Endometrium (tissue), 2 donors: ENCODE data around the gene PIAS4.

ENCODE experiments used
- FAIRE-seq: peaks from 2 replicates; lab custom pipeline; 2012; peaks lifted over from hg19 to GRCh38; lab: Jason Lieb, UNC
- donor health status: control.
- donor health status: control.

Gene PIAS4

DNA sequence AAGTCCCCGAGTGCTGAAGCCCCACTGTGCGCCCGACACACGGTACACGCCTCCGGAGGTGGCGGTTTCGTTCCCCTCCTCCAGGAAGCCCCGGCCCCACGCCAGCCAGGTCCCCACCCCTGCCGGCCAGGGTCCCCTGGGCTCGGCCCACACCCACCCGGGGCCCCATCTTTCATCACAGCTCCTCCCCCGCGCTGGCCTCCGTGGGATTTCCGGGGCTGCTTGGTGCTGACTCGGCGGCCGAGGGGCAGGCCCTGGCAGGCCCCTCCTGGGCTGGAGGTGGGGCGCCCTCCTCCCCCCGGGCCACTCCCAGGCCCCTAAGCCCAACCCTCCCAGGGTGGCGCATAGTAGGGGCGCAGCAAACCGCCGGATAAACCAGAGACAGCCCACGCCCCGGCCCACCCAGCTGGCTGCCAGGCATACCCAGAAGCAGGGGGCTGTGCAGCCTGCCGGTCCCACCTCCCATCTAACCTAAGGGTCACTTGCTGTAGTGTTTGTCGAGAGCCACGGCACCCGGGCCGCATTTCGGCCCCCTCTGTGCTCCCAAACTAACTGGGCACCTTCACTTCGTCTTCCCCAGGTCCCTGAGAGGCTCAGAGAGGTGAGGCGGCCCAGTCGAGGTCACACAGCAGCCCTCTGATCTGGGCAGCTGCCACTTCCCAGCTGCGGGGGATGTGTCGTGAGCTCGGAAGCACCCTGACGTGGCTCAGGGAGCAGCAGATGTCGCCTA lies 52.5 kb downstream of the PIAS4 start:
- no peak for FAIRE-seq

DNA sequence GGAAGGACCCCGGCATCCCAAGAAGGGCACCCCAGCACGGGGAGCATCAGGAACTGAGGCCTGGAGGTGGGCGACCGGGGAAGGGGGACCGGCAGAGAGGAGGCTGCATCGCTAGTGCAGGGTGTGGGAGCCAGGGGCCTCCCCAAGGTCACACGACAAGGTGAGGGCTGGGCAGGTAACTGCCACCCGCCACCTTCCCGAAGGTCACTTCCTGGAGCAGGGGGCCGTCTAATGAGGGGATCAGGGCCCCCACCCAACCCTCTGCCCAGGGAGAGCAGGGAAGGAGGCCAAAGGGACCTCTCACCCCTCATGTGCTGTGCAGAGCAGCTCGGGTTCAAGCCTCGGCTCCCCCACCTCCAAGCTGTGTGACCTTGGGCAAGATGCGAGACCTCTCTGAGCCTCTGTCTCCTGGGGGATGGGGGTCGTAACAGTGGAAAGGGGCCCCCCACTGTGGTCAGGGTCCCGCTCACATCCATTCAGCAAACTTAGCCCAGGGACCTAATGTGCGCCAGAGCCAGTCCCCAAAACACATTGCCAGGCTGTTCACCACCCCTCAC lies 53.2 kb downstream of the PIAS4 start:
- FAIRE-seq: no peak

DNA sequence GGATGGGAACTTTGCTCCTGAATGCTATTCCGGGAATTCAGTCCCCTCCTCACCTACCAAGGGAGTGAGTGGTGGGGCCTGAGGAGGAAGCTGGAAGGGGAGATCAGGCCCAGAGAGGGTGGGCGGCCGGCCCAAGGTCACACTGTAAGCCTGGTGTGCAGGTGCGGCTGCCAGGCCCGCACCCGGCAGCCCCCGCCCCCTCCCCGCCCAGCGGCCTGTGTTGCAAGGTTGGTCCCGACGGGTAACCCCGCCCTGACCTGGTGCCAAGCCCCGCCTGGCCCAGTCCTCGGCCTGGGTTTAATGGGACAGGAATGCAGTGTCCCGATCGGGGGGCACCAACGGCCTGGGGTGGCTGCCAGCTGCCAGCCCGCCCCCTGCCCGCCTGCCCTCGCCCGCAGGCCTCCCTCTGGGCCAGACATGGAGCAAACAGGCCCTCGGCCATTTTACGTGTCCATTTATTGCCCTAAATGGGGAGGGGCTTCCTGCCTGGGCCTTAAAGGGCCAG lies 53.7 kb downstream of the PIAS4 start:
- FAIRE-seq: no peak

DNA sequence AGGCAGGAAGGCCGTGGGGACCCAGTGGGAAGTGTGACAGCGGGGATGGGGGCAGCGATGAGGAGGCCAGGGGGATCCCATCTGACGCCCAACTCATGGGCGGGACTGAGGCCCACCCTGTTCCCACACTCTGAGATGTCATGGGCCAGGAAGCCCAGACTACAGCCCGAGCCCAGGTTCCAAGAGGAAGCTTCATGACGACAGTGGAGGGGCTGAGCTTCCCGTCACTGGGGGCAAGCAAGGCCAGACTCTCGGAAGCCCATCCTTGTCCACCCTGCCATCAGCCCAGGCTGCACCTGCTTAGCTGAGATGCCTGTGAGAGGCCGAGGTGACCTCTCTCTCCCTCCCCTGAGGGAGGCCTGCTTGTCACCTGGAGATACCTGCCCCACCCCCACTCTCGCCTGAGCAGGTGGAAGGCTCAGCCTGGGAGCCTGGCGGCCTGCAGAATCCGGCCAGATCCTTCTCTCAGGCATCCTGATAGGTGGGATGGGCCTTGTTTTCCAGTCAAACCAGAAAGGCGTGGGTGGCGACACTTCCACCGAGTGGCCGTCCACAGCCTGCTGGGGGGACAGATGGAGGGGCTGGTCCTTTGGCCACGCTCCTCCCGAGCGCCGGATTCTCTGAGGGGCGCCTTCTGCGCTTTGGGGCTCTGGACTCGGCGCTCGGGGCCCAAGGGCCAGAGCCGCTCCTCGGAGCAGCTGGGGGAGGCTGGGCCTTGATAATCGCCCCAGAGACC lies 54.3 kb downstream of the PIAS4 start:
- FAIRE-seq: no peak

DNA sequence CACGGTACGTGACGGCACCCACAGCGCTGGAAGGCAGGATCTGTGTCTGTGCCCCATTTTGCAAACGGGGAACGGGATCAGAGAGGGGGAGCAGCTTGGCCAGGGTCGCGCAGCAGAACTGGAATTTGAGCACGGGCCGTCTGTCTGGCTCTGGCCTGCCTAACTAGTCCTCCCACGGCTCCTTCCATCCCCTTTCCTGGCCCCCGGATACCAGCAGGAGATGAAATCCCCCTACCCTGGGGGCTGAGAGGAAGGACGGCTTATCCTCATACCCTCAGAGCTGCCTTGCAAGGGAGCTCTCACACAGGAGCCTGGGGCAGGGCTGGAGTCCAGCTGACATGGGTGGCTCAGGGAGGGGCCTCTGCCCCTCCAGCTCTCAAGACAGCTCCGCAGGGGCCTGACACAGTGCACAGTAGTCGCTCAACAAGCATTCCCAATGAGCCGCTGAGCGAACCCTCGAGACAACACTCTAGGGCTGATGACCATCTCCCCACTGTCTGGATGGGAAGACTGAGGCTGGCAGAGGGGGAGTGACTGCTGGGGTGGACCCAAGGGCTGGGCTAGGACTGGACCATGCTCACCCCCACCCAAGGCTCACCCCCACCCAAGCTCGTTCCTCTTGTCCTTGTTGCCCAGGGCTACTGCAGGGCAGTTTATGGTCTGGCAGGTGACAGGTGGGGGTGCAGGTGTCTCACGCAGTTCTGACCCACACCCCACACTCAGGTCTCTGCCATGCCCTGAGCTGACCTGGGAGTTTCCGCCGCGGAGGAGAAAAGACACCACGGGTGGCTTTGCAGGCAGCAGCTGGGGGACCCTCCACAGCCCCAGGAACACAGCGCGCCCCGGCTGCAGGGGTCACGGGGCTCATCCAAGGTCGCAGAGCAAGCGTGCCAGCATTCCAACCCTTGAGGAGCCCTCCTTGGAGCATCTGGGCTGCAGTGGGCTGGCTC lies 55.2 kb downstream of the PIAS4 start:
- no peak for FAIRE-seq

DNA sequence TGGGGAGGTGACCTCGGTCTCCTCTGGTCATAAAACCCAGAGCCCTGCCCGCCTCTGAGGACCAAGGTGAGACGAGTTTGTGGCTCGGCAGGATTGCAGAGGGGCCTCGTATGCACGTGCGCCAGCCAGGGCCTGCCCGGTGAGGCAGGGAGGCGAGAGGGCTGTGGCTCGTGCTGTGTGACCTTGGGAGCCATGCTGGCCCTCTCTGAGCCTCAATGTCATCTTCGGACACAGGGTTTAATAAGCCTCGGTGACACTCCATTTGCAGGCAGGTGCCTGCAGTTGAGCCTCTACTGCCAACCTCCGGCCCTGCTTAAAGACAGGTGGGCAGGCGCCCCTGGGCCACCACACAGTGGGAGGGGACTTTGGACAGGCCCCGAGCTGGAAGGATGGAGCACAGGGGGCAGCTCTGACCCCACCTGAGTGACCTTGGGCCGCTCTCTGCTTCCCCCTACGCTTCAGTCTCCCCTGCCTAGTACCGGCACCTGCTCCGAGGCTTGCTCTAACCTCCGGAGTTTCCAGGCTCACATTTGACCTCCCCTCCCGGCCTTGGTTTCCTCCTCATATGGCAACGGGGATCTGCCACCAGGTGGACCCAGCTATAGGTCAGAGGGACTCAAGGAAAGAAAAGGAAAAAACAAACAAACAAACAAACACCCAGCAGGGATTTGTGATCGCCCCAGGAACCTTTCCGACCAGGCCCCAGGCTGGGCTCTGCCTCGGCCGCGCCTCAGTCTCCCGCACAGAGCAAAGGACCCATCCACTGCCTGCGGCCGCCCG lies 56.0 kb downstream of the PIAS4 start:
- no peak for FAIRE-seq

DNA sequence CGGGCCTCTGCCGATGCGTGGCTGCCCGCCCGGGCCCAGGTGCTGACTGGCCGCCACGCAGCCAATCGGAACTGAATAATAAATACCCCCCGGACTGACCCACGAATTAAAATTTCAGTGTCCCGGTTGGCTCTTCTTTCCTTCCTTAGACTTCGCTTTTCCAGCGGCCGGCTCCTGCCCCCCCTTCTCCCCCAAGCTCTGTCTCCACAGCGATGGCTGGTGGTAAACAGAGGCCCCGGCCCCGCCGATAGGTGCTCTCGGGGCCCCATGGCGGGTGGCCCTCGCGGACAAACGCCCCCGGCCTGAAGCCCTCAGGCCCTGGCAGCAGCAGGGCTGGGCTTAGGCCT lies 56.6 kb downstream of the PIAS4 start:
- FAIRE-seq: no peak

DNA sequence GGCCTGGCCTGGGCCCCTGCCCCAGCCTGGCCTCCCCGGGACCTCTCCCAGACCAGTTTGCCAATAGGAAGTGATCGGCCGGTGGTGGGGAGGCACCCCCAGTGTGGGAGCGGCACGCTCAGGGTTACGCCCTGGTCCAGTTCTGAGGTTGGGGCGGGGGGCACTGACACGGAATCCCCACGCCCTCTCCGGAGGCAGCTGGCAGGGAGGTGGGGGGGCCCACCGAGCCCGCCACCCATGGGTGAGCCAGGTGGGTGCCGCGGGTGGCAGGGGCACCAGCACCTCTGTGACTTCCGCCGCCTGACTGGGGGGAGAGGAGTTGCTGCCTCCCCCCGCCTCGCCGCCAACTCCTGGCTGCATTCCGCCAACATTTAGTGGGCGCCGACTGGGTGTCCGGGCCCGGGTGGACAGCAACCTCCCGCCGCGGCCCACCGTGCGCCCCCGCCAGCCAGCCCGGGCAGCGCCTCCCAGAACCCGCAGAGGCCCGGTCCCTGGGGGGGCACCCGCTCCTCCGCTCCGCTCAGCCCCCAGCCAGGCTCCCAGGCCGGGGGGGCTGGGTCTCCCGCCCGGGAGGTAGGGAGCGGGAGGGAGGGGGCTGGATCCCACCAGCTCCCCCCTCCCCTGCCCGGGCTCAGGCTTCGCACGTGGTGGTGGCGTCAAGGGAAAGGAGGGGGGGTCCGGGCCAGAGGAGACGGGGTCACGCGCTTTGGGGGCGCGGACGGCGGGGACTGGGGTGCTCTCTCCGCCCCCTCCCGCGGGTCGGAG lies 57.1 kb downstream of the PIAS4 start:
- FAIRE-seq: no peak

DNA sequence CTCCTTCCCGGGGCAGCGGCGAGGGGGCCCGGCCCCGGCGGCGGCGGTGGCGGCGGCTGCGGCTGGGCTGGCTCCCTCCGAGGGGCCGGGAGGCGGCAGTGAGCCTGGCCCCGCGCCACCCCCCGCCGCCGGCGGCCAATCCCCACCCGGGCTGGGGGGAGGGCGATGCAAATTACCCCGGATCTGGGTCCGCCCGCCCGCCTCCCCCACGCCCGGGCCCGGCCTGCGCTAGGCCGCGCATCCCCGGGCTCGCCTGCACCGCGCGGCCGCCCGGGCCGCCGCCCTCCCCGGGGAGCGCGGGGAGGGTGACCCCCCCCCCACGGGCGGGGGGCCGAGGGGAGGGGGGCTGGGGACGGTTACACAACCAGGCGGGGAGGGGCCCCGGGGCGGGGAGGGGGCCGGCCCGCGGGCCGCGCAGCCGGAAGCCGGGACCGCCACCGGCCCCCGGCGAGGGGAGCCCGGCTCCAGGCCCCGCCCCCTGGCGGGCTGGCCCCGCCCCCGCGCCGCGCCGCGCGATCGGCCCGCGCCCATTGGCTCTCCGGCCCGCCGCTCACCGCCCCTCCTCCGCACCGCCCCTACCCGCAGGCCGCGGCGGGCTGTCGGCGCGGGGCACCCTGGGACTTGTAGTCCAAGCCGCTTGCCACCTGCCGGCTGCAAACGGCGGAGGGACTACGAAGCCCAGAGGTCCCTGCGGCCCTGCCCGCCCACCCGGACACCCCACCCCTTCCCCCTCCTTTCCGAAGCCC lies 58.1 kb downstream of the PIAS4 start:
- FAIRE-seq: no peak

DNA sequence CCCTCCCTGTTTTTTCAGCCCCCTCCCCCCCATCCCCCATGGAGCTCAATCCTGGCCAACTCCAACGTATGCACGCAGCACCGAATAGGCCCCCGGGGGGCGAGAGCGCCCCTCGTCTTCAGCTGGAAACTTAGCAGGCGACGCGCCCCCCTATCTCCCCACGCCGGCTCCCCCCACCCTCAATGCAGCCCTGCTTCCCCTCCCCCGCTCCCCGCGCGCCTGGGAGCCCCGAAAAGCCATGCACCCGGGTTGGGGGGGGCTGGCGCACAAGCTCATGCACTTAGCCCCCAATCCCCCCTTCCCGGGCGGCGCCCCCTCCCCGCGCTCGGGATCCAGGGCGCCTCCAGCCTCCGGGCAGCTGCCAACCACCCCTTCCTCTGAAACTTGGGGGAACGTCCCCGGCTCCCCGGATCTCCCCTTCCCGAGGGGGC lies 58.7 kb downstream of the PIAS4 start:
- FAIRE-seq: no peak

DNA sequence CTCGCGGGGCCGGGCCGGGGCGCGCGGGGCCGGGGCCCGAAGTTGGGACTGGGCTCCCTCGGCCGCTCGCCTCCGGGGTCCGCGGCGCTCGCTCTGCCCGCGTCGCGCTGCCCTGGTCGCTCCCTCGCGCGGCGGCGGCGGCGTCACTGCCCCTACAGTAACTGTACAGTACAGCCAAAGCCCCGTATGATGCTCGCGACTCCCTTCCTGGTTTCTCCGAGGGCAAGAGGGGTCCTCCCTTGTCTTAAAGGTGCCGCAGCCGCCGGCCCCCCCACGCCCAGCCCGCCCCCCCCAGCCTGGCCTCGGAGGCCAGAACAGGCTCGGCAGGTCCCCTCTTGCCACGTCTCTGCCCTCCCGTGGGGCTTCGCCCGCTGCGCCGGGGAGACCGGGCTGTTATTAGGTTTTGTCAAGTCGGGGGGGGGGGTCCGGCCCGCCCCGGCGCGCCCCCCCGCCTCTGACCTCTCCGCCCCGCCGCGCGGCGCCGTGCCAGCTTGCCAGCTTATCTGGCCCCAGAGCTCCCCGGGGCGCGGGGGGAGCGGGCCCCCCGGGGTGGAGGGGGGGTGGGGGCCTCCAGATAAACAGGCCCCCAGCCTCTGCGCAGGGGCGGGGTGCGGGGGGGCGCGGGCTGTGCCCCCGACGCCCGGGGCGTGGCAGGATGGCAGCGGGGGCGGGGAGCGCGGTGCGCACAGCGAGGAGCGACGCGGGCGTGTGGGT lies 59.3 kb downstream of the PIAS4 start, which contains the start of gene ZBTB7A:
Gene ZBTB7A (minus strand): TSS at position 218 of the 714 bp plus-strand sequence. CDS start 11,667 bp downstream, outside the sequence.
- no peak for FAIRE-seq

DNA sequence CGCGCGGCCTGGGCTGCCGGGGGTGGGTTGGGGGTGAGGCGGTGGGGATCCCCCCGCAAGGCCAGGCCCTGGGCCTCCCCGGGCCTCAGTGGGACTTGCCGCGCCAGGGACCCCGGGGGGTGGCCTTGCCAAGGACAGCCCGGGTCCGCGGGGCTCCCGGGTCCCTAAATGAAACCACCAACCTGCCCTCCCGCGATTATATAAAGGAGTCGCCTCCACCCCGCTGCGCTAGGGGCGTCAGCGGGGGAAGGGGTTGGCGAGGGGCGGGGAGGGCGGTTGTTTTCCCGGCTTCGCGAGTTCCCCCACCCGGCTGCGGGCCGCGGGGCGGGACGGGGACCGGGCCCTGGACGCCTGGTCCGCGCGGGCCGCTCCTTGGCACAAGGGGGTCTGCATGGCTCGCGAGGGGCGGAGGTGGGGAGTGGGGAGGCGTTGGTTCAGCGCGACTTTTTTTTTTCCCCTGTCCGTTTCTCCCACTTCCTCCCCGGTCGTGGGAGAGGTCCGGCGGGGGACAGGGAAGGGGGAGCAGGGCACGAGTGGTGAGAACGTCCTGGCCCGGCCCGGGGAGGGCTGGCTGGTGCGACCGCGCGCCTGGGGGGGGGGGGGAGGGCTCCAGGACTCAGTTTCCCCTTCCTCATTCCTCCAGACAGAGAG lies 60.0 kb downstream of the PIAS4 start:
- no peak for FAIRE-seq

DNA sequence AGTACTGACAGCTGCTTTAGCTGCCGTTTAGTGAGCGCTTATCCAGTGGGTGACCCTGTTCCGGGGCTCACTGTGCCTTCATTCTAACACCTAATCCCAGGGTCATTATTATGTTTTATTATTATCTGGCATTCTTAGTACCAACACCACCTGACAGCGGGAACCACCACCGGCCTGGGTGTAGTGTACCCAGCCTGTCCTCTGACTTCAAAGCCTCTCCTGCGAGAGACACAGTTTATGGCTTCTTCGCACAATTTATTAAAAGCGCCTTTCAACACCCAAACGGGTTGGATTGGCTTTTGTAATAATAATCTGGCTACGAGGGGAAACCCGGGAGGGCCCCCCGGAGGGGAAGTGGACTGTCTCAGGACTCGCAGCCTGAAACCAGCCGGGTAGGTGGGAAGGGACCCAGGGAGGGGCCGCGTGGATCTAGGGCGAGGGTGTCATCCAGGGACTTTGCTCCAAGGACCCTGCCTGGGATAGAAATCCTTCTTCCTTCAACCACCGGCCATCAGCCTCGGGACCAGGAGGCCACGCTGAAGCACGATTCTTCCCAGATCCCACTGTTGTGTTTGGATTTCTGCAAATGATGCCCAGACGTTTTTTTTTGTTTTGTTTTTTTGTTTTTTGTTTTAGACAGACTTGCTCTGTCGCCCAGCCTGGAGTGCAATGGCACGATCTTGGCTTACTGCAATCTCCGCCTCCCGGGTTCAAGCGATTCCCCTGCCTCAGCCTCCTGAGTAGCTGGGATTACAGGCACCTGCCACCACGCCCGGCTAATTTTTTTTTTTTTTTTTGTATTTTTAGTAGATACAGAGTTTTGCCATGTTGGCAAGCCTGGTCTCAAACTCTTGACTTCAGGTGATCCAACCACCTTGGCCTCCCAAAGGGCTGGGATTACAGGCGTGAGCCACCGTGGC lies 60.8 kb downstream of the PIAS4 start:
- FAIRE-seq: no peak

DNA sequence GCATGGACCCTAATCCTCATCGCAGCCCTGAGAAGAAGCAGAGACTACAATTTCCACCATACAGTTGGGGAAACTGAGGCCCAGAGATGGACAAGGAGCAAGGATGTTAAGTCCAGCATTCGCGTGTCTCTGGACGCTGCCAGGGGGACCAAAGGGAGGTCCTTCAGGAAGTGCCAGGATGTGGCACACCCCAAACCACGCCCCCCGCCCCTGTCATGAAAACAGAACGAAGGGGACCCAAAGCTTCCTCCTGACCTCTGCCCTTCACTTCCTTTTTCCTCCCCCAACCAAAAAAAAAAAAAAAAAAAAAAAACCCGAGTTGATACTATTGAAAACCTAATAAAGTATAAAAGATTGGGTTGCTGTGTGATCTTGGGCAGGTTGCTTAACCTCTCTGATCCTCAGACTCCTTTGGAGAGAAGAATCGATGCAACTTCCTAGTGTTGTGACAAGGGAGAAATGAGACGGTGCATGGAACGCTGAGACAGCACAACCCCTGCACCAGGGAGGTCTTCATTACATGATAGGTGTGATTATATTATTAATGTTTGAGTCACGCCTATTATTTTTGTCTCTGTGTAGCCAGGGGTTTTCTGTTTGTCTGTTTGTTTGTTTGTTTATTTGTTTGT lies 61.9 kb downstream of the PIAS4 start:
- FAIRE-seq: no peak

DNA sequence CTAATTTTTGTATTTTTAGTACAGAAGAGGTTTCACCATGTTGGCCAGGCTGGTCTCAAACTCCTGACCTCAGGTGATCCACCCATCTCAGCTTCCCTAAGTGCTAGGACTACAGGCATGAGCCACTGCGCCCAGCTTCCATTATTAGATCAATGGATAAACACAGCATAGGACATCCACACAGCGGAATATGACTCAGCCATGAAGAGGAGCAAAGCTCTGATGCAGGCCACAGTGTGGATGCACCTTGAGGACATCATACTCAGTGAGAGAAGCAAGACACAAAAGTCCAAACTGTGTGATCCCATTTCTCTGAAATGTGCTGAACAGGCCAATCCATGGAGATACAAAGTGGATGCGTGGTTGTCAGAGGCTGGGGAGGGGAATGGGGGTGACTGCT lies 64.1 kb downstream of the PIAS4 start:
- no peak for FAIRE-seq

DNA sequence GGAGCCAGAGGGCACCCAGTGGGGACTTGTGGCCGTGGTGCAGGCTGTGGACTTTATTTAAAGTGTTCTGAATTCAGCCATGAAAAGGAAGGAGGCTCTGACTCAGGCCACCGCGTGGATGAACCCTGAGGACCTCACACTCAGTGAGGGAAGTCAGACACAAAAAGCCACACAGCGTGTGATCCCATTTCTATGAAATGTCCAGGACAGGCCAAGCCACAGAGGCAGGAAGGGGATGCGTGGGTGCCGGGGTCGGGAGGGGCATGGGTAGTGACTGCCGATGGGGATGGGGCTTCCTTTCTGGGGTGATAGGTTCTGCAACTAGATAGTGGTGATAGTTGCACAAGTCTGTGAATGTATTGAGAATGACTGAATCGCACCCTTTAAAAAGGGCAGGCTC lies 67.8 kb downstream of the PIAS4 start:
- no peak for FAIRE-seq

DNA sequence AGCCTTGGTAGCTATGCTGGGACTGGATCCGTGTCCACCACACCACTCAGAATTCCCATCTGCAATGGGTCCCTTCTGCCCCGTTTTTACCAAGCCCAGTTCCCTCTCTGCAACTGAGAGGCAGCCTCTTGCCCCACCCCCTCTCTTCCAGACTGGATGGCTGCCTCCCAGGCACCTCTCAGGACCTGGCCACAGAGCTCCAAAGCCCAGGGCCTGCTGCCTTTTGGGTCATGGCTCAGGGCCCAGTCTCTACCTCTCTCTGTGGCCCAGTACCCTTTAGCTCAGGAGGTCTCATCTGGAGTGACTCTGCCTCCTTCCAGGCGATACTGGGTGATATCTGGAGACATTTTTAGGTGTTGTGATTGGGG lies 69.5 kb downstream of the PIAS4 start:
- no peak for FAIRE-seq
